Activated T-cell treated with anti-CD3 and anti-CD28 coated beads, Interleukin-2, amount 50 U/mL, for 72 hours (primary cell): ENCODE results near the gene OTUD5. TPM values are rescaled to one million over a fixed set of nuclear protein-coding genes. Genes with fewer than 3 reads are reported as not detected.
"Not testable (repeated sequence)": the region's sequence is repeated elsewhere in the genome, so short reads cannot be mapped to it uniquely, and the experiment has no call there.

ENCODE experiments used
- ATAC-seq, 2 donors: fragments of 150-1000 bp; cut with Tn5 transposase; replicated peaks in 1 of 2; 2 replicates each; pipeline ENCODE4 v1.10.0; 2021; ENCODE audit warnings: moderate library complexity in 2 of 2, mild to moderate bottlenecking in 1 of 2
- DNase-seq, 2 donors: peaks; one replicate each; pipeline ENCODE4 v3.0.0; 2021 to 2022; ENCODE audit warnings: mixed read lengths in 1 of 2
- H3K27ac Mint-ChIP-seq: one replicate; pipeline ENCODE4 v1.8.0; 2022; ENCODE audit warnings: mild to moderate bottlenecking, moderate library complexity, mixed read lengths
- H3K27me3 Mint-ChIP-seq: one replicate; pipeline ENCODE4 v1.8.0; 2022; ENCODE audit warnings: low read depth, mixed read lengths
- H3K36me3 Mint-ChIP-seq, 2 donors: one replicate each; pipeline ENCODE4 v1.8.0; 2022; ENCODE audit warnings: mixed read lengths in 2 of 2, mild to moderate bottlenecking in 1 of 2; ENCODE audit not compliant: insufficient read depth in 2 of 2
- H3K4me1 Mint-ChIP-seq: one replicate; pipeline ENCODE4 v1.8.0; 2022; ENCODE audit warnings: low read depth, mixed read lengths
- H3K4me3 Mint-ChIP-seq, 2 donors: one replicate each; pipeline ENCODE4 v1.8.0; 2022; ENCODE audit warnings: mild to moderate bottlenecking in 2 of 2, mixed read lengths in 2 of 2, moderate library complexity in 2 of 2
- H3K9me3 Mint-ChIP-seq, 2 donors: one replicate each; pipeline ENCODE4 v1.8.0; 2022; ENCODE audit warnings: mixed read lengths in 2 of 2
- total RNA-seq, 2 donors: library from RNA; stranded (reverse); gene quantifications; one replicate each; pipeline ENCODE4 v1.2.3, GENCODE V29; 2022

OTUD5 gene
- total RNA-seq, 2 donors from 2014 or later, result 123 to 137 TPM

GRCh38 chrX:48896611-48897011, 60.8 kb downstream of the OTUD5 start:
- Mint-ChIP-seq H3K9me3 (no peaks in the 10 kb centered on the region), H3K27me3 (peaks cover 8% of the 10 kb centered on the region), H3K36me3 (peaks cover 3 to 4% of the 10 kb centered on the region in 2 donors), H3K27ac (peak overlapping the region; percentile 25), H3K4me3 (peak overlapping the region; percentile 81 to 82), H3K4me1 (peaks cover 28% of the 10 kb centered on the region)
- no peak for ATAC-seq
- DNase-seq, result no peak

GRCh38 chrX:48894891-48895290, 62.5 kb downstream of the OTUD5 start:
- Mint-ChIP-seq H3K36me3 (peaks cover 1 to 3% of the 10 kb centered on the region in 2 donors), H3K4me3 (peak overlapping the region; percentile 16 to 30), H3K27me3 (peaks cover 19% of the 10 kb centered on the region), H3K4me1 (peaks cover 39% of the 10 kb centered on the region), H3K9me3 (no peaks in the 10 kb centered on the region), H3K27ac (peak overlapping the region; percentile 3)
- ATAC-seq, result no peak
- no peak for DNase-seq

- DNase-seq (no peak), ATAC-seq (no peak)
- Mint-ChIP-seq H3K27me3 (peaks cover 20% of the 10 kb centered on the region), H3K9me3 (no peaks in the 10 kb centered on the region), H3K27ac (no peak overlapping the region), H3K4me1 (peaks cover 35% of the 10 kb centered on the region), H3K36me3 (peaks cover 1 to 3% of the 10 kb centered on the region in 2 donors), H3K4me3 (no peak overlapping the region)
These were observed 63.7 kb downstream of the OTUD5 start for GRCh38 chrX:48893556-48894348.

- H3K27ac Mint-ChIP-seq, result peak overlapping the region; percentile 16
- H3K9me3 Mint-ChIP-seq, result no peaks in the 10 kb centered on the region
- H3K4me3 Mint-ChIP-seq, result peak overlapping the region; percentile 45 to 90
- H3K4me1 Mint-ChIP-seq, result peaks cover 35% of the 10 kb centered on the region
- peaks cover 1 to 3% of the 10 kb centered on the region in 2 donors for H3K36me3 Mint-ChIP-seq
- no peak for ATAC-seq
- no peak for DNase-seq
- peaks cover 20% of the 10 kb centered on the region for H3K27me3 Mint-ChIP-seq
These were observed 64.5 kb downstream of the OTUD5 start for GRCh38 chrX:48892896-48893295.

- no peak overlapping the region for H3K27ac Mint-ChIP-seq
- peak; percentile 90 to 91 for ATAC-seq
- H3K36me3 Mint-ChIP-seq, result peaks cover 0 to 2% of the 10 kb centered on the region in 2 donors
- DNase-seq, result peak; percentile 76 to 83
- H3K4me1 Mint-ChIP-seq, result peaks cover 30% of the 10 kb centered on the region
- H3K9me3 Mint-ChIP-seq, result no peaks in the 10 kb centered on the region
- H3K4me3 Mint-ChIP-seq, result peak overlapping the region; percentile 79 to 90
- peaks cover 24% of the 10 kb centered on the region for H3K27me3 Mint-ChIP-seq
These were observed 65.8 kb downstream of the OTUD5 start for GRCh38 chrX:48891402-48892288.

GRCh38 chrX:48890934-48891401, 66.4 kb downstream of the OTUD5 start:
- DNase-seq (peak; percentile 35 to 42), ATAC-seq (peak; percentile 58 to 65)
- Mint-ChIP-seq H3K27me3 (peaks cover 24% of the 10 kb centered on the region), H3K4me1 (peaks cover 26% of the 10 kb centered on the region), H3K9me3 (no peaks in the 10 kb centered on the region), H3K27ac (peak overlapping the region; percentile 73), H3K4me3 (peak overlapping the region; percentile 86 to 90), H3K36me3 (peaks cover 0 to 2% of the 10 kb centered on the region in 2 donors)

GRCh38 chrX:48890296-48890925, 67.0 kb downstream of the OTUD5 start:
- Mint-ChIP-seq H3K27me3 (peaks cover 24% of the 10 kb centered on the region), H3K27ac (peak overlapping the region; percentile 73), H3K4me3 (peak overlapping the region; percentile 86 to 90), H3K9me3 (no peaks in the 10 kb centered on the region), H3K4me1 (peaks cover 21% of the 10 kb centered on the region), H3K36me3 (peaks cover 0 to 2% of the 10 kb centered on the region in 2 donors)
- ATAC-seq (peak in 1 of 2 donors; percentile 16), DNase-seq (peak in 1 of 2 donors; percentile 31)

GRCh38 chrX:48886586-48886985, 70.8 kb downstream of the OTUD5 start:
- H3K4me3 Mint-ChIP-seq, H3K27ac Mint-ChIP-seq, H3K36me3 Mint-ChIP-seq, ATAC-seq, H3K9me3 Mint-ChIP-seq, DNase-seq: not testable (repeated sequence)
- Mint-ChIP-seq H3K4me1 (peaks cover 11% of the 10 kb centered on the region), H3K27me3 (peaks cover 16% of the 10 kb centered on the region)

GRCh38 chrX:48883729-48884128, 73.7 kb downstream of the OTUD5 start:
- H3K9me3 Mint-ChIP-seq, result no peaks in the 10 kb centered on the region
- ATAC-seq (no peak), DNase-seq (no peak)
- H3K36me3 Mint-ChIP-seq, result no peaks in the 10 kb centered on the region
- peaks cover 11% of the 10 kb centered on the region for H3K27me3 Mint-ChIP-seq
- no peaks in the 10 kb centered on the region for H3K4me1 Mint-ChIP-seq
- H3K27ac Mint-ChIP-seq, result no peak overlapping the region
- H3K4me3 Mint-ChIP-seq, result no peak overlapping the region

- H3K4me1 Mint-ChIP-seq, DNase-seq, ATAC-seq, H3K36me3 Mint-ChIP-seq, H3K4me3 Mint-ChIP-seq, H3K27ac Mint-ChIP-seq, H3K9me3 Mint-ChIP-seq: not testable (repeated sequence)
- peaks cover 37% of the 10 kb centered on the region for H3K27me3 Mint-ChIP-seq
These were observed 80.5 kb downstream of the OTUD5 start for GRCh38 chrX:48876944-48877343.
